HepG2 (cell line): ENCODE results near the gene AKAP6. TPM values are rescaled to one million over a fixed set of nuclear protein-coding genes. Genes with fewer than 3 reads are reported as not detected.

Experiments
- ATAC-seq: fragments of 200-7000 bp; cut with Tn5 transposase; 3 replicates; pipeline ENCODE4 v1.9.1; 2020; ENCODE audit warnings: mild to moderate bottlenecking, moderate library complexity
- BruUV-seq: library from RNA; stranded (reverse); fragments of 400-500 nt; replicated peaks from 2 replicates; lab custom pipeline; 2021; lab: Mats Ljungman, UMichigan
- CTCF ChIA-PET: fragments of 300-600 bp; formaldehyde crosslinking; extraction: SDS; loops from one replicate; lab custom pipeline; 2021; ENCODE audit warnings: low total read pairs, inconsistent platforms, low intra/inter-chr PET ratio; lab: Yijun Ruan, JAX
- POLR2A ChIA-PET: fragments of 350-600 bp; sonication (Branson Sonifier 250); formaldehyde crosslinking; loops from one replicate; lab custom pipeline; 2020; ENCODE audit warnings: antibody characterized with exemption, inconsistent platforms; lab: Yijun Ruan, JAX
- DNase-seq: peaks from one replicate; pipeline ENCODE4 v3.0.0-alpha.2; 2015; ENCODE audit warnings: low spot score
- FAIRE-seq: peaks from 3 replicates; lab custom pipeline; 2011; peaks lifted over from hg19 to GRCh38; lab: Jason Lieb, UNC
- H2AFZ ChIP-seq: one replicate; pipeline ENCODE4 v1.6.1; 2011; ENCODE audit warnings: low read length, inconsistent platforms
- H3K27ac ChIP-seq: fragments of 300-600 bp; 3 replicates; pipeline ENCODE4 v1.8.0; 2011; ENCODE audit warnings: mixed run types, mild to moderate bottlenecking, mixed read lengths, low read length, inconsistent platforms; ENCODE audit not compliant: insufficient read depth; ENCODE audit errors: extremely low read length
- H3K27me3 ChIP-seq, 2 experiments: fragments of 200-600 bp in 1 of 2; 2 replicates in 1 of 2; 3 replicates in 1 of 2; pipeline versions ENCODE4 v1.6.0 to v1.8.0; 2011; ENCODE audit warnings: low read length in 2 of 2, mild to moderate bottlenecking in 2 of 2, moderate library complexity in 2 of 2, inconsistent platforms in 1 of 2; ENCODE audit not compliant: insufficient read depth in 2 of 2, control insufficient read depth in 1 of 2
- H3K36me3 ChIP-seq, 2 experiments: fragments of 200-600 bp in 1 of 2; replicated peaks in 1 of 2; 2 replicates in 1 of 2; 3 replicates in 1 of 2; pipeline versions ENCODE4 v1.5.1 to v1.8.0; 2011; ENCODE audit warnings: low read length in 2 of 2, inconsistent platforms in 1 of 2; ENCODE audit not compliant: insufficient read depth in 2 of 2, control insufficient read depth in 1 of 2
- H3K4me1 ChIP-seq: 2 replicates; pipeline ENCODE4 v1.5.1; 2012; ENCODE audit warnings: low read length, inconsistent platforms; ENCODE audit not compliant: insufficient read depth
- H3K4me2 ChIP-seq: 2 replicates; pipeline ENCODE4 v1.6.0; 2011; ENCODE audit warnings: low read depth, low read length, inconsistent platforms
- H3K4me3 ChIP-seq, 3 experiments: fragments of 200-600 bp in 1 of 3; sonication (generic), shearing (Covaris generic) in 1 of 3; replicated peaks in 1 of 3; 2 replicates each; pipeline ENCODE4 v1.5.1; 2011 to 2016; ENCODE audit warnings: low read length in 3 of 3, inconsistent platforms in 2 of 3, low read depth in 2 of 3, mild to moderate bottlenecking in 2 of 3, control low read depth in 1 of 3, mixed read lengths in 1 of 3; ENCODE audit not compliant: insufficient read depth in 1 of 3
- H3K79me2 ChIP-seq: one replicate; pipeline ENCODE4 v1.6.1; 2011; ENCODE audit warnings: low read length, inconsistent platforms; ENCODE audit not compliant: insufficient read depth
- H3K9ac ChIP-seq: 2 replicates; pipeline ENCODE4 v1.6.0; 2011; ENCODE audit warnings: mild to moderate bottlenecking, low read depth, low read length, inconsistent platforms; ENCODE audit not compliant: insufficient read depth
- H3K9me3 ChIP-seq: 2 replicates; pipeline ENCODE4 v1.5.1; 2012; ENCODE audit warnings: mild to moderate bottlenecking, low read length
- H4K20me1 ChIP-seq: 2 replicates; pipeline ENCODE4 v1.6.0; 2011; ENCODE audit warnings: inconsistent platforms, mild to moderate bottlenecking, low read length, moderate library complexity; ENCODE audit not compliant: insufficient read depth
- ELF1 ChIP-seq: sonication (generic); formaldehyde crosslinking; IDR thresholded peaks from 2 replicates; pipeline ENCODE4 v1.4.0; 2020; ENCODE audit warnings: missing genetic modification reagents
- PHF21A ChIP-seq: sonication (generic); formaldehyde crosslinking; IDR thresholded peaks from 2 replicates; pipeline ENCODE4 v1.5.0; 2020; ENCODE audit warnings: mild to moderate bottlenecking, missing genetic modification reagents
- SETDB1 ChIP-seq: sonication (generic); formaldehyde crosslinking; IDR thresholded peaks from 2 replicates; pipeline ENCODE4 v1.5.1; 2020; ENCODE audit warnings: missing genetic modification reagents, mild to moderate bottlenecking, borderline replicate concordance
- ZNF430 ChIP-seq: sonication (generic); formaldehyde crosslinking; IDR thresholded peaks from 2 replicates; pipeline ENCODE4 v1.9.0; 2021; ENCODE audit warnings: mild to moderate bottlenecking, missing genetic modification reagents
- ZNF660 ChIP-seq: sonication (generic); formaldehyde crosslinking; IDR thresholded peaks from 2 replicates; pipeline ENCODE4 v1.5.1; 2020; ENCODE audit warnings: mild to moderate bottlenecking, low read depth, missing genetic modification reagents, borderline replicate concordance
- ZNF782 ChIP-seq: sonication (generic); formaldehyde crosslinking; IDR thresholded peaks from 2 replicates; pipeline ENCODE4 v1.4.0; 2020; ENCODE audit warnings: missing genetic modification reagents, mild to moderate bottlenecking, borderline replicate concordance
- WGBS: methylation state at CpG from one replicate; pipeline ENCODE4 v1.1.6; 2017; ENCODE audit warnings: low lambda C conversion rate; 5-methylcytosine and 5-hydroxymethylcytosine counted together
- in situ Hi-C: cut with HindIII; loops from 2 replicates; pipeline ENCODE4 v1.10.0; 2017; ENCODE audit warnings: low pct_unique_long_range_greater_than_20kb; ENCODE audit not compliant: extremely low pct_ligation_motif_present
- intact Hi-C: fragments of 100-400 bp; cut with micrococcal nuclease; formaldehyde crosslinking; loops from one replicate; pipeline ENCODE4 v1.10.0; 2022; ENCODE audit not compliant: unreplicated experiment
- polyA plus RNA-seq, 8 experiments: library from polyadenylated mRNA; depleted of rRNA in 3 of 8; stranded (reverse) in 7 of 8; unstranded in 1 of 8; fragments of >200 nt; fragmentation: Illumina TruSeq in 4 of 8; extraction: Trizol in 4 of 8; gene quantifications; 2 replicates each; pipeline versions ENCODE4 v1.2.1 to v1.2.3, GENCODE V29; 2011 to 2016; ENCODE audit warnings: low read depth in 4 of 8, missing spikeins in 1 of 8, mixed read lengths in 1 of 8; ENCODE audit not compliant: insufficient read depth in 1 of 8
- total RNA-seq, 5 experiments: library from RNA; depleted of rRNA; stranded (reverse); fragments of >200 nt; fragmentation: Illumina TruSeq; extraction: Trizol; gene quantifications; 2 replicates each; pipeline ENCODE4 v1.2.3, GENCODE V29; 2016; ENCODE audit warnings: low read depth in 1 of 5
- TF ChIP-seq, protein P1 (sequence below): sonication (generic); formaldehyde crosslinking; IDR thresholded peaks from 2 replicates; pipeline ENCODE4 v1.4.0; 2020; ENCODE audit warnings: missing genetic modification reagents, borderline replicate concordance
- TF ChIP-seq, protein P2 (sequence below): sonication (generic); formaldehyde crosslinking; IDR thresholded peaks from 2 replicates; pipeline ENCODE4 v1.4.0; 2020; ENCODE audit warnings: missing genetic modification reagents
- TF ChIP-seq, protein P3 (sequence below): sonication (generic); formaldehyde crosslinking; IDR thresholded peaks from 2 replicates; pipeline ENCODE4 v1.8.1; 2023; ENCODE audit warnings: missing genetic modification reagents, mild to moderate bottlenecking, borderline replicate concordance

AKAP6 gene
- total and polyA plus RNA-seq, 2 of the 13 experiments (the other 11 are each of a cell fraction or from before 2014, with no cell fraction given), result 1.4 TPM

DNA sequence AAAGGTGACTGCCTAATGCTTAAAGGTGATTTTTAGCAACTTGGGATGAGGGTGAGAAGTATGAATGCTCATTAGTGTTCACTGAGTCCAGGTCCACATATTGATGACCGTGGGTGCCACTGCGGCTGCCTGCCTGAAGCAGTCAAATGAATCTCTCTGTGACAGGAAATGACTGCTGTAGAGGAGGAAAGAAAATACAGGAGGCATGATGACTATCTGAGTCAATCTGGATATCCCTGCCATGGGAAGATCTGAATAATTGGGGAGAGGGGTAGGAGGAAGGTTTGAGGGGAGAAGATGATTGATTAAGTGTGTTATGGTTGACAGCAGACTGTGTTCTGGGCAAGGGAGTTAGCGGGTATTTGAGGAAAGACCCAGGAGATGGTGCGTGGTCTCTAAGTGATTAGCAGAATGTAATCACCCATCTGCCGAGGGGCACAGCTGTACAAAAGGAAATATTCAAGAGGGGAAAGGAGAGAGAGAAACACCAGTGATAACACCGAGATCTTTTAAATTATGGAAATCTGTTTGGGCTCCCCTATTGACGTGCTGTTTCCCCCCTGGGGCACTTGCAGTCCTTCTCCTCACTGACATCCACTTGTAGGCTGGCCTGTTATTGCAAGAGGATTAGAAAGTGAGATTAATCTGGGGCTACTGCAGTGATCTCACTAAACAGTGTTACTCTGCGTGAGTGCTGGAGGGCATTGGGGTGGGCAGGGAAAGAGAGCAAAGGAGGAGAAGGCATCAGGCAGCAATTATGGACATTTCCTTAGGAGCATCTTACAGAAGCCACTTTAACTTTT lies 97.7 kb downstream of the AKAP6 start (continued):
- TF ChIP-seq ZNF660, result no peak
- no peak for TF ChIP-seq ELF1 (CRISPR knock-in tag)
- TF ChIP-seq PHF21A (CRISPR knock-in tag), result no peak

DNA sequence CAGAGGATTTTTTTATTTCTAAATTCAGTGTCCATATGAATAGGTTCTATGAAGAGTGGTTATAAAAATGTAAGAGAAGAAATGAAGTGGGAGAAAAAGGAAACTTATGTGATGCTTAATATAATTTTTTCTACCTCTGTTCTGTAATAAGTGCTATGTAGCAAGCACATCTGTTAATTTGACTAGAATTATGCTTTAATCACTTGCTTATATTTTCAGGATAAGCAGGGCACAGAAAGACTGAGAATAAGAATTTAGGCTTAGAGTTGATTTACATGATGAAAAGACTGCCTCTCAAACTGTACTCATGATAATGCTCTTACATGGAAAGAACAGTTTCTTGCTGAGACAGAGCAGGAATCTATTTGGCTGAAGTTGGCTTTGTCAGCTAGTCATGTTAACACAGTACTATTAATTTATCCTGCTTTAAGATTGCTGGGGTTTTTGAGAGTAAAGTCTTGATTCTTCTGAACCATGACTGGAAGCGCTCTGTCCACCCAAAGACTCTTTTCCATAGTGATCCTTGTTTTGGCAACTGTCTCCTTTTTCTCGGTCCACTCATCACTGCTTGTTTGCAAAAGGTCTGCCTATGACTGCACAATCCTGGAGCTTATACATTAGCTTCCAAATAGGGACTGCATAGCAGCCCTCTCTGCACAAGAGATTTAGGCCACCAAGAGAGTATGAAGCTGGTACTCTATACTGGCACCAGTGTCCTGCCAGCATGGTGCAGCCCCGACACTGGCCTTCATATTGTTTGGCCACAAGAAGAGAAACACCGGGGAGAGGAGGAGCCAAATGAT lies 98.8 kb downstream of the AKAP6 start:
- Histone ChIP-seq H3K4me2 (no peak overlapping the region), H3K79me2 (no peaks in the 10 kb centered on the region), H3K27me3 (no peaks in the 10 kb centered on the region), H3K9me3 (peaks cover 4% of the 10 kb centered on the region; the same call in 1 of the 2 replicates), H2AFZ (no peak overlapping the region), H3K4me3 (no peak overlapping the region), H3K9ac (no peak overlapping the region), H3K4me1 (no peaks in the 10 kb centered on the region), H3K36me3 (no peaks in the 10 kb centered on the region), H3K27ac (no peak overlapping the region), H4K20me1 (no peaks in the 10 kb centered on the region)
- ATAC-seq (no peak; the same call in 1 of the 3 replicates), DNase-seq (no peak), FAIRE-seq (no peak)
- in situ Hi-C loops (no loop called here), intact Hi-C loops (no loop called here)
- BruUV-seq, result no TSS peak
- POLR2A ChIA-PET, result no interaction called here
- CTCF ChIA-PET, result no interaction called here
- 11% methylated on average over 4 of the region's 4 CpGs for WGBS
- TF ChIP-seq, protein P1, sequence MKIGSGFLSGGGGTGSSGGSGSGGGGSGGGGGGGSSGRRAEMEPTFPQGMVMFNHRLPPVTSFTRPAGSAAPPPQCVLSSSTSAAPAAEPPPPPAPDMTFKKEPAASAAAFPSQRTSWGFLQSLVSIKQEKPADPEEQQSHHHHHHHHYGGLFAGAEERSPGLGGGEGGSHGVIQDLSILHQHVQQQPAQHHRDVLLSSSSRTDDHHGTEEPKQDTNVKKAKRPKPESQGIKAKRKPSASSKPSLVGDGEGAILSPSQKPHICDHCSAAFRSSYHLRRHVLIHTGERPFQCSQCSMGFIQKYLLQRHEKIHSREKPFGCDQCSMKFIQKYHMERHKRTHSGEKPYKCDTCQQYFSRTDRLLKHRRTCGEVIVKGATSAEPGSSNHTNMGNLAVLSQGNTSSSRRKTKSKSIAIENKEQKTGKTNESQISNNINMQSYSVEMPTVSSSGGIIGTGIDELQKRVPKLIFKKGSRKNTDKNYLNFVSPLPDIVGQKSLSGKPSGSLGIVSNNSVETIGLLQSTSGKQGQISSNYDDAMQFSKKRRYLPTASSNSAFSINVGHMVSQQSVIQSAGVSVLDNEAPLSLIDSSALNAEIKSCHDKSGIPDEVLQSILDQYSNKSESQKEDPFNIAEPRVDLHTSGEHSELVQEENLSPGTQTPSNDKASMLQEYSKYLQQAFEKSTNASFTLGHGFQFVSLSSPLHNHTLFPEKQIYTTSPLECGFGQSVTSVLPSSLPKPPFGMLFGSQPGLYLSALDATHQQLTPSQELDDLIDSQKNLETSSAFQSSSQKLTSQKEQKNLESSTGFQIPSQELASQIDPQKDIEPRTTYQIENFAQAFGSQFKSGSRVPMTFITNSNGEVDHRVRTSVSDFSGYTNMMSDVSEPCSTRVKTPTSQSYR, result no peak
- TF ChIP-seq ZNF782 (CRISPR knock-in tag) (no peak), ZNF430 (CRISPR knock-in tag) (no peak), SETDB1 (CRISPR knock-in tag) (no peak)
- TF ChIP-seq, protein P2, sequence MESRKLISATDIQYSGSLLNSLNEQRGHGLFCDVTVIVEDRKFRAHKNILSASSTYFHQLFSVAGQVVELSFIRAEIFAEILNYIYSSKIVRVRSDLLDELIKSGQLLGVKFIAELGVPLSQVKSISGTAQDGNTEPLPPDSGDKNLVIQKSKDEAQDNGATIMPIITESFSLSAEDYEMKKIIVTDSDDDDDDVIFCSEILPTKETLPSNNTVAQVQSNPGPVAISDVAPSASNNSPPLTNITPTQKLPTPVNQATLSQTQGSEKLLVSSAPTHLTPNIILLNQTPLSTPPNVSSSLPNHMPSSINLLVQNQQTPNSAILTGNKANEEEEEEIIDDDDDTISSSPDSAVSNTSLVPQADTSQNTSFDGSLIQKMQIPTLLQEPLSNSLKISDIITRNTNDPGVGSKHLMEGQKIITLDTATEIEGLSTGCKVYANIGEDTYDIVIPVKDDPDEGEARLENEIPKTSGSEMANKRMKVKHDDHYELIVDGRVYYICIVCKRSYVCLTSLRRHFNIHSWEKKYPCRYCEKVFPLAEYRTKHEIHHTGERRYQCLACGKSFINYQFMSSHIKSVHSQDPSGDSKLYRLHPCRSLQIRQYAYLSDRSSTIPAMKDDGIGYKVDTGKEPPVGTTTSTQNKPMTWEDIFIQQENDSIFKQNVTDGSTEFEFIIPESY, result no peak
- TF ChIP-seq, protein P3, sequence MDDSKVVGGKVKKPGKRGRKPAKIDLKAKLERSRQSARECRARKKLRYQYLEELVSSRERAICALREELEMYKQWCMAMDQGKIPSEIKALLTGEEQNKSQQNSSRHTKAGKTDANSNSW, result no peak
